Measurements from ENCODE around the gene RPS3. TPM values are rescaled to one million over a fixed set of nuclear protein-coding genes. Genes with fewer than 3 reads are reported as not detected.

RPS3 gene
- polyA plus RNA-seq, 1 of the 3 experiments (the other 2 are of a cell fraction) = 4,540 TPM

- H3K9ac ChIP-seq = no peak overlapping the region
- H3K36me3 ChIP-seq (replicated peaks in 1 of 2; ENCODE audit: control insufficient read depth in 1 of 2, insufficient read depth in 2 of 2, low read length in 1 of 2) = no peaks in the 10 kb centered on the region
- 69% methylated on average over 5 of the region's 5 CpGs for WGBS (ENCODE audit: low lambda C conversion rate)
- H3K9me3 ChIP-seq = no peaks in the 10 kb centered on the region
- no peak for DNase-seq
- H4K20me1 ChIP-seq (ENCODE audit: insufficient read depth) = no peaks in the 10 kb centered on the region
- no peak overlapping the region for H3K27ac ChIP-seq (ENCODE audit: low read depth in 2 of 2, low read length in 1 of 2)
- ChIA-PET POLR2A (no interaction called here), CTCF (interaction anchor here (1.7 to 4.0 kb wide), 3 partner anchors 14 to 97 kb away, joined by 5 to 54 read pairs (median 27); partner anchors contain the start of gene KLHL35)
- H3K27me3 ChIP-seq (ENCODE audit: insufficient read depth) = no peaks in the 10 kb centered on the region
- H2AFZ ChIP-seq (ENCODE audit: low read depth) = no peak overlapping the region
- H3K79me2 ChIP-seq (ENCODE audit: insufficient read depth) = no peaks in the 10 kb centered on the region
- peaks cover 0 to 2% of the 10 kb centered on the region in 2 experiments; a peak in 1 of 4 replicates for H3K4me1 ChIP-seq (ENCODE audit: control insufficient read depth in 1 of 2, insufficient read depth in 2 of 2, low read depth in 1 of 2, low read length in 1 of 2)
- no peaks in the 10 kb centered on the region for H3F3A ChIP-seq (replicated peaks; ENCODE audit: insufficient read depth)
- TF ChIP-seq GATA2 (CRISPR knock-in tag; IDR thresholded peaks at IDR 0.05) = no peak
- TF ChIP-seq CTCF (IDR thresholded peaks at IDR 0.05) = no peak
- TF ChIP-seq FOXM1 (IDR thresholded peaks at IDR 0.05; ENCODE audit: low read depth) = no peak
- no peak for TF ChIP-seq MAX (IDR thresholded peaks at IDR 0.05; ENCODE audit: low read depth)
- TF ChIP-seq EP300 (IDR thresholded peaks at IDR 0.05; ENCODE audit: borderline replicate concordance in 1 of 2, low read depth in 1 of 2, low read length in 1 of 2) = no peak
- no peak for TF ChIP-seq USF2 (IDR thresholded peaks at IDR 0.05; ENCODE audit: borderline replicate concordance, low read depth, low read length)
- TF ChIP-seq MXI1 (IDR thresholded peaks at IDR 0.05; ENCODE audit: low read depth, low read length) = no peak
- no peak for TF ChIP-seq EZH2phosphoT487 (IDR thresholded peaks at IDR 0.05; ENCODE audit: borderline replicate concordance, low read depth)
- TF ChIP-seq YY1 (IDR thresholded peaks at IDR 0.05; ENCODE audit: low read depth) = no peak
- TF ChIP-seq POLR2AphosphoS5 (IDR thresholded peaks at IDR 0.05; ENCODE audit: low read depth, low read length) = no peak
- TF ChIP-seq RXRA (IDR thresholded peaks at IDR 0.05; ENCODE audit: borderline replicate concordance, low read depth) = no peak
- no peak for TF ChIP-seq USF1 (IDR thresholded peaks at IDR 0.05; ENCODE audit: borderline replicate concordance, low read depth)
- TF ChIP-seq ZBTB33 (IDR thresholded peaks at IDR 0.05; ENCODE audit: borderline replicate concordance, low read depth) = no peak
- TF ChIP-seq RAD21 (IDR thresholded peaks at IDR 0.05; ENCODE audit: low read length) = no peak
- H3K4me3 ChIP-seq (ENCODE audit: low read depth in 2 of 2, low read length in 1 of 2) = no peak overlapping the region
- H3K4me2 ChIP-seq = no peak overlapping the region
- no peaks in the 10 kb centered on the region for H3K9me2 ChIP-seq
These were observed 48.1 kb downstream of the RPS3 start for GRCh38 chr11:75447415-75447814.
